Stimulated activated memory B cell treated with anti-CD40 and anti-IgM and Interleukin-4, amounts not matched to agents 10 μg/mL and 1 μg/mL and 100 μg/mL, for 72 hours (primary cell): ENCODE measurements around the gene OXNAD1.

Experiments
- ATAC-seq: fragments of 150-1000 bp; cut with Tn5 transposase; 2 replicates; pipeline ENCODE4 v1.10.0; 2021
- H3K27ac Mint-ChIP-seq: one replicate; pipeline ENCODE4 v1.8.0; 2022; ENCODE audit warnings: mild to moderate bottlenecking, mixed read lengths
- H3K27me3 Mint-ChIP-seq: one replicate; pipeline ENCODE4 v1.8.0; 2022; ENCODE audit warnings: mixed read lengths
- H3K36me3 Mint-ChIP-seq: one replicate; pipeline ENCODE4 v1.8.0; 2022; ENCODE audit warnings: mixed read lengths
- H3K4me1 Mint-ChIP-seq: one replicate; pipeline ENCODE4 v1.8.0; 2022; ENCODE audit warnings: mixed read lengths
- H3K4me3 Mint-ChIP-seq: one replicate; pipeline ENCODE4 v1.8.0; 2022; ENCODE audit warnings: mild to moderate bottlenecking, moderate library complexity, mixed read lengths
- H3K9me3 Mint-ChIP-seq: one replicate; pipeline ENCODE4 v1.8.0; 2022; ENCODE audit warnings: mixed read lengths

The OXNAD1 gene

GRCh38 chr3:16284633-16285032 is 19.6 kb downstream of the OXNAD1 start:
- Mint-ChIP-seq H3K36me3 (peaks cover 33% of the 10 kb centered on the region), H3K9me3 (no peaks in the 10 kb centered on the region), H3K4me1 (peaks cover 8% of the 10 kb centered on the region), H3K4me3 (no peak overlapping the region), H3K27me3 (no peaks in the 10 kb centered on the region), H3K27ac (no peak overlapping the region)
- no peak for ATAC-seq

- H3K4me3 Mint-ChIP-seq: no peak overlapping the region
Observed at GRCh38 chr3:16286161-16286560, 21.1 kb downstream of the OXNAD1 start.

GRCh38 chr3:16286751-16287543 is 21.9 kb downstream of the OXNAD1 start:
- no peak overlapping the region for H3K4me3 Mint-ChIP-seq
- no peaks in the 10 kb centered on the region for H3K27me3 Mint-ChIP-seq
- peaks cover 33% of the 10 kb centered on the region for H3K36me3 Mint-ChIP-seq
- H3K27ac Mint-ChIP-seq: no peak overlapping the region
- peaks cover 23% of the 10 kb centered on the region for H3K4me1 Mint-ChIP-seq
- ATAC-seq: no peak
- H3K9me3 Mint-ChIP-seq: no peaks in the 10 kb centered on the region

More at GRCh38 chr3:16286161-16286560, 21.1 kb downstream of the OXNAD1 start:
- H3K27me3 Mint-ChIP-seq: no peaks in the 10 kb centered on the region
- peaks cover 33% of the 10 kb centered on the region for H3K36me3 Mint-ChIP-seq
- peaks cover 19% of the 10 kb centered on the region for H3K4me1 Mint-ChIP-seq
- no peak overlapping the region for H3K27ac Mint-ChIP-seq
- ATAC-seq: no peak
- no peaks in the 10 kb centered on the region for H3K9me3 Mint-ChIP-seq

- ATAC-seq: no peak
- Mint-ChIP-seq H3K4me1 (peaks cover 23% of the 10 kb centered on the region), H3K27me3 (no peaks in the 10 kb centered on the region), H3K27ac (no peak overlapping the region), H3K9me3 (no peaks in the 10 kb centered on the region), H3K36me3 (peaks cover 30% of the 10 kb centered on the region), H3K4me3 (no peak overlapping the region)
Observed at GRCh38 chr3:16288664-16289063, 23.7 kb downstream of the OXNAD1 start.

GRCh38 chr3:16289144-16289889 is 24.3 kb downstream of the OXNAD1 start:
- Mint-ChIP-seq H3K9me3 (no peaks in the 10 kb centered on the region), H3K36me3 (peaks cover 33% of the 10 kb centered on the region), H3K4me3 (no peak overlapping the region), H3K27me3 (no peaks in the 10 kb centered on the region), H3K27ac (no peak overlapping the region), H3K4me1 (peaks cover 23% of the 10 kb centered on the region)
- ATAC-seq: no peak

GRCh38 chr3:16290007-16290826 is 25.2 kb downstream of the OXNAD1 start:
- peak; percentile 60 for ATAC-seq

GRCh38 chr3:16290827-16291196 is 25.8 kb downstream of the OXNAD1 start:
- H3K4me3 Mint-ChIP-seq: no peak overlapping the region
- peaks cover 37% of the 10 kb centered on the region for H3K36me3 Mint-ChIP-seq
- H3K27me3 Mint-ChIP-seq: no peaks in the 10 kb centered on the region
- no peak for ATAC-seq
- H3K27ac Mint-ChIP-seq: peak overlapping the region; percentile 20
- peaks cover 30% of the 10 kb centered on the region for H3K4me1 Mint-ChIP-seq
- no peaks in the 10 kb centered on the region for H3K9me3 Mint-ChIP-seq

More at GRCh38 chr3:16290007-16290826, 25.2 kb downstream of the OXNAD1 start:
- no peaks in the 10 kb centered on the region for H3K27me3 Mint-ChIP-seq
- H3K4me1 Mint-ChIP-seq: peaks cover 24% of the 10 kb centered on the region
- H3K4me3 Mint-ChIP-seq: no peak overlapping the region
- peaks cover 32% of the 10 kb centered on the region for H3K36me3 Mint-ChIP-seq
- peak overlapping the region; percentile 20 for H3K27ac Mint-ChIP-seq
- no peaks in the 10 kb centered on the region for H3K9me3 Mint-ChIP-seq

- no peak for ATAC-seq
- Mint-ChIP-seq H3K36me3 (peaks cover 66% of the 10 kb centered on the region), H3K27ac (no peak overlapping the region), H3K27me3 (no peaks in the 10 kb centered on the region), H3K4me3 (no peak overlapping the region), H3K9me3 (no peaks in the 10 kb centered on the region), H3K4me1 (peaks cover 23% of the 10 kb centered on the region)
Observed at GRCh38 chr3:16294844-16295243, 29.8 kb downstream of the OXNAD1 start.

- no peak overlapping the region for H3K27ac Mint-ChIP-seq
- H3K36me3 Mint-ChIP-seq: peaks cover 66% of the 10 kb centered on the region
- no peaks in the 10 kb centered on the region for H3K9me3 Mint-ChIP-seq
- no peaks in the 10 kb centered on the region for H3K27me3 Mint-ChIP-seq
- H3K4me1 Mint-ChIP-seq: peaks cover 20% of the 10 kb centered on the region
- no peak overlapping the region for H3K4me3 Mint-ChIP-seq
- no peak for ATAC-seq
Observed at GRCh38 chr3:16295298-16295890, 30.4 kb downstream of the OXNAD1 start.

GRCh38 chr3:16297997-16298885 is 33.2 kb downstream of the OXNAD1 start:
- no peak for ATAC-seq
- Mint-ChIP-seq H3K4me1 (peaks cover 20% of the 10 kb centered on the region), H3K27ac (no peak overlapping the region), H3K36me3 (peaks cover 80% of the 10 kb centered on the region), H3K4me3 (no peak overlapping the region), H3K27me3 (no peaks in the 10 kb centered on the region), H3K9me3 (no peaks in the 10 kb centered on the region)

- H3K27me3 Mint-ChIP-seq: no peaks in the 10 kb centered on the region
- no peaks in the 10 kb centered on the region for H3K9me3 Mint-ChIP-seq
- peaks cover 20% of the 10 kb centered on the region for H3K4me1 Mint-ChIP-seq
- ATAC-seq: no peak
- peaks cover 76% of the 10 kb centered on the region for H3K36me3 Mint-ChIP-seq
- H3K27ac Mint-ChIP-seq: no peak overlapping the region
- H3K4me3 Mint-ChIP-seq: no peak overlapping the region
Observed at GRCh38 chr3:16298891-16299290, 33.9 kb downstream of the OXNAD1 start.

- no peaks in the 10 kb centered on the region for H3K9me3 Mint-ChIP-seq
- peaks cover 78% of the 10 kb centered on the region for H3K36me3 Mint-ChIP-seq
- H3K4me3 Mint-ChIP-seq: no peak overlapping the region
- H3K27ac Mint-ChIP-seq: no peak overlapping the region
- no peak for ATAC-seq
- no peaks in the 10 kb centered on the region for H3K27me3 Mint-ChIP-seq
- peaks cover 26% of the 10 kb centered on the region for H3K4me1 Mint-ChIP-seq
Observed at GRCh38 chr3:16299746-16300145, 34.7 kb downstream of the OXNAD1 start.

- Mint-ChIP-seq H3K4me1 (peaks cover 29% of the 10 kb centered on the region), H3K4me3 (no peak overlapping the region), H3K36me3 (peaks cover 79% of the 10 kb centered on the region), H3K9me3 (no peaks in the 10 kb centered on the region), H3K27me3 (no peaks in the 10 kb centered on the region), H3K27ac (no peak overlapping the region)
- ATAC-seq: peak; percentile 66
Observed at GRCh38 chr3:16300307-16300706, 35.3 kb downstream of the OXNAD1 start.

- Mint-ChIP-seq H3K4me1 (peaks cover 23% of the 10 kb centered on the region), H3K4me3 (no peak overlapping the region), H3K27me3 (no peaks in the 10 kb centered on the region), H3K9me3 (no peaks in the 10 kb centered on the region), H3K36me3 (peaks cover 73% of the 10 kb centered on the region), H3K27ac (peak overlapping the region; percentile 57)
- peak; percentile 81 for ATAC-seq
Observed at GRCh38 chr3:16300881-16301359, 35.9 kb downstream of the OXNAD1 start.
